Neural cell (in vitro differentiated cells): ENCODE data around the gene C1RL. TPM values are rescaled to one million over a fixed set of nuclear protein-coding genes. Genes with fewer than 3 reads are reported as not detected.
"Not testable (repeated sequence)": the region's sequence is repeated elsewhere in the genome, so short reads cannot be mapped to it uniquely, and the experiment has no call there.

ENCODE experiments used
- H2AFZ ChIP-seq: fragments of 200-600, 300-800 bp; sonication (generic), shearing (Covaris generic); 2 replicates; pipeline ENCODE4 v1.6.0; 2014; ENCODE audit warnings: low read depth, mild to moderate bottlenecking, antibody characterized with exemption, low read length, moderate library complexity
- H3F3A ChIP-seq: fragments of 200-600 bp; shearing (Covaris generic); 2 replicates; pipeline ENCODE4 v1.6.1; 2016; ENCODE audit warnings: mild to moderate bottlenecking, moderate library complexity, mixed read lengths, antibody characterized with exemption, low read length; ENCODE audit not compliant: insufficient read depth, poor library complexity, severe bottlenecking
- H3K27ac ChIP-seq: fragments of 200-600, 300-800 bp; sonication (generic), shearing (Covaris generic); 2 replicates; pipeline ENCODE4 v1.5.1; 2014; ENCODE audit warnings: mild to moderate bottlenecking, low read length, moderate library complexity
- H3K27me3 ChIP-seq: fragments of 300-800, 200-600 bp; sonication (generic), shearing (Covaris generic); 2 replicates; pipeline ENCODE4 v1.6.0; 2014; ENCODE audit warnings: mild to moderate bottlenecking, low read depth, low read length, moderate library complexity; ENCODE audit not compliant: insufficient read depth
- H3K36me3 ChIP-seq: fragments of 300-800, 200-600 bp; sonication (generic), shearing (Covaris generic); 2 replicates; pipeline ENCODE4 v1.5.1; 2014; ENCODE audit warnings: mild to moderate bottlenecking, antibody characterized with exemption, low read length, moderate library complexity; ENCODE audit not compliant: insufficient read depth
- H3K4me2 ChIP-seq: fragments of 300-800, 200-600 bp; sonication (generic), shearing (Covaris generic); 2 replicates; pipeline ENCODE4 v1.6.0; 2014; ENCODE audit warnings: mild to moderate bottlenecking, low read length
- H3K4me3 ChIP-seq: fragments of 300-800, 200-600 bp; sonication (generic), shearing (Covaris generic); 2 replicates; pipeline ENCODE4 v1.5.1; 2014; ENCODE audit warnings: mild to moderate bottlenecking, low read length, moderate library complexity
- H3K79me2 ChIP-seq: fragments of 200-600 bp; shearing (Covaris generic); replicated peaks from 2 replicates; pipeline ENCODE4 v1.6.0; 2014; ENCODE audit warnings: mild to moderate bottlenecking, low read length, moderate library complexity; ENCODE audit not compliant: insufficient read depth
- H3K9ac ChIP-seq: fragments of 300-800, 200-600 bp; sonication (generic), shearing (Covaris generic); 2 replicates; pipeline ENCODE4 v1.6.1; 2016; ENCODE audit warnings: mild to moderate bottlenecking, low read length, mixed read lengths
- H3K9me2 ChIP-seq: fragments of 200-600 bp; shearing (Covaris generic); 2 replicates; pipeline ENCODE4 v1.6.1; 2016; ENCODE audit warnings: mild to moderate bottlenecking, low read length, mixed read lengths; ENCODE audit not compliant: insufficient read depth
- H3K9me3 ChIP-seq: fragments of 200-600, 300-800 bp; sonication (generic), shearing (Covaris generic); 2 replicates; pipeline ENCODE4 v1.6.1; 2016; ENCODE audit warnings: mild to moderate bottlenecking, mixed run types, low read length, moderate library complexity, mixed read lengths
- H4K20me1 ChIP-seq: fragments of 200-600 bp; shearing (Covaris generic); 2 replicates; pipeline ENCODE4 v1.6.1; 2016; ENCODE audit warnings: mild to moderate bottlenecking, mixed run types; ENCODE audit not compliant: insufficient read depth
- CTCF ChIP-seq: fragments of 450-650 bp; IDR thresholded peaks from 2 replicates; pipeline ENCODE4 v1.5.1; 2014; ENCODE audit warnings: antibody characterized with exemption, mild to moderate bottlenecking, moderate library complexity; ENCODE audit not compliant: poor library complexity, severe bottlenecking
- EP300 ChIP-seq: fragments of 450-650 bp; conservative IDR thresholded peaks from 2 replicates; pipeline ENCODE4 v1.6.1; 2014; ENCODE audit warnings: antibody characterized with exemption, mild to moderate bottlenecking, moderate library complexity; ENCODE audit not compliant: poor library complexity, severe bottlenecking
- EZH2 ChIP-seq: fragments of 200-600, 300-800 bp; shearing (Covaris generic), sonication (generic); IDR thresholded peaks from 2 replicates; pipeline ENCODE4 v1.6.1; 2014; ENCODE audit warnings: antibody characterized with exemption, low read length, borderline replicate concordance, mild to moderate bottlenecking; ENCODE audit not compliant: insufficient read depth, poor library complexity, severe bottlenecking
- MXI1 ChIP-seq: fragments of 450-650 bp; conservative IDR thresholded peaks from 2 replicates; pipeline ENCODE4 v1.6.1; 2014; ENCODE audit warnings: antibody characterized with exemption, mild to moderate bottlenecking; ENCODE audit not compliant: poor library complexity, severe bottlenecking
- POLR2AphosphoS5 ChIP-seq: IDR thresholded peaks from 2 replicates; pipeline ENCODE4 v1.6.1; 2012
- RAD21 ChIP-seq: fragments of 450-650 bp; conservative IDR thresholded peaks from 2 replicates; pipeline ENCODE4 v1.6.1; 2014; ENCODE audit warnings: antibody characterized with exemption, mild to moderate bottlenecking, moderate library complexity
- REST ChIP-seq: IDR thresholded peaks from 2 replicates; pipeline ENCODE4 v1.6.1; 2012; ENCODE audit warnings: borderline replicate concordance
- SMC3 ChIP-seq: fragments of 450-650 bp; conservative IDR thresholded peaks from 2 replicates; pipeline ENCODE4 v1.6.1; 2014; ENCODE audit warnings: antibody characterized with exemption, mild to moderate bottlenecking, moderate library complexity; ENCODE audit not compliant: poor library complexity
- TAF1 ChIP-seq: IDR thresholded peaks from 2 replicates; pipeline ENCODE4 v1.6.1; 2012; ENCODE audit warnings: low read depth
- polyA plus RNA-seq: library from polyadenylated mRNA; depleted of rRNA; stranded (reverse); fragments of >200 nt; gene quantifications from 2 replicates; pipeline ENCODE4 v1.2.3, GENCODE V29; 2014

Gene C1RL
- polyA plus RNA-seq, 1 donor from 2014 or later: 2.8 TPM

- no peaks in the 10 kb centered on the region for H3K27me3 ChIP-seq
- no peaks in the 10 kb centered on the region for H3K9me2 ChIP-seq
- H3K79me2 ChIP-seq: no peaks in the 10 kb centered on the region
- TF ChIP-seq SMC3: no peak
- TF ChIP-seq CTCF: no peak
- no peak for TF ChIP-seq TAF1
- TF ChIP-seq MXI1: no peak
- TF ChIP-seq EP300: no peak
- no peak overlapping the region for H3K4me2 ChIP-seq
- H3K27ac ChIP-seq: no peak overlapping the region
- no peaks in the 10 kb centered on the region for H4K20me1 ChIP-seq
- no peaks in the 10 kb centered on the region for H3F3A ChIP-seq
- no peak overlapping the region for H2AFZ ChIP-seq
- H3K9me3 ChIP-seq: no peaks in the 10 kb centered on the region
- H3K4me3 ChIP-seq: no peak overlapping the region
- no peaks in the 10 kb centered on the region for H3K36me3 ChIP-seq
- H3K9ac ChIP-seq: no peak overlapping the region
Observed at GRCh38 chr12:7054925-7055324, 54.1 kb downstream of the C1RL start.

DNA sequence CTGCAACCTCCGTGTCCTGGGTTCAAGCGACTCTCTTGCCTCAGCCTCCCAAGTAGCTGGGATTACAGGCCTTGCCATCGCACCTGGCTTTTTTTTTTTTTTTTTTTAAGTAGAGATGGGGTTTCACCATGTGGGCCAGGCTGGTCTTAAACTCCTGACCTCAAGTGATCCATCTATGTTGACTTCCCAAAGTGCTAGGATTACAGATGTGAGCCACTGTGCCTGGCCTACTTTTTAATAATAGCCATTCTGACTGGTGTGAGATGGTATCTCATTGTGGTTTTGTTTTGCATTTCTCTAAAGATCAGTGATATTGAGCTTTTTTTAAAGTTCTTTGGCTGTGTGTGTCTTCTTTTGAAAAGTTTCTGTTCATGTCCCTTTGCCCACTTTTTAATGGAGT is 59.0 kb downstream of the C1RL start:
- H3K4me2 ChIP-seq, H3K9me3 ChIP-seq, H4K20me1 ChIP-seq, H3F3A ChIP-seq, H3K9me2 ChIP-seq, H3K27me3 ChIP-seq, H3K79me2 ChIP-seq, H2AFZ ChIP-seq, H3K4me3 ChIP-seq, H3K27ac ChIP-seq, H3K36me3 ChIP-seq, H3K9ac ChIP-seq: not testable (repeated sequence)

GRCh38 chr12:7049445-7049951 is 59.5 kb downstream of the C1RL start:
- not testable (repeated sequence) for H3K4me2 ChIP-seq, H3K4me3 ChIP-seq, H3K36me3 ChIP-seq, H4K20me1 ChIP-seq, H2AFZ ChIP-seq, H3K9me3 ChIP-seq, H3K79me2 ChIP-seq, H3K27me3 ChIP-seq, H3K9me2 ChIP-seq, H3K9ac ChIP-seq, H3F3A ChIP-seq, H3K27ac ChIP-seq

- no peaks in the 10 kb centered on the region for H3K79me2 ChIP-seq
- no peaks in the 10 kb centered on the region for H3F3A ChIP-seq
- H4K20me1 ChIP-seq: no peaks in the 10 kb centered on the region
- H3K27me3 ChIP-seq: no peaks in the 10 kb centered on the region
- H3K9me3 ChIP-seq: no peaks in the 10 kb centered on the region
- H3K36me3 ChIP-seq: no peaks in the 10 kb centered on the region
- H3K27ac ChIP-seq: no peak overlapping the region
- no peak overlapping the region for H2AFZ ChIP-seq
- no peak overlapping the region for H3K4me2 ChIP-seq
- no peak overlapping the region for H3K9ac ChIP-seq
- no peak for TF ChIP-seq EP300
- TF ChIP-seq POLR2AphosphoS5: no peak
- TF ChIP-seq EZH2: no peak
- no peak for TF ChIP-seq REST
- TF ChIP-seq TAF1: no peak
- TF ChIP-seq MXI1: no peak
- TF ChIP-seq RAD21: no peak
- TF ChIP-seq CTCF: no peak
- TF ChIP-seq SMC3: no peak
- H3K4me3 ChIP-seq: no peak overlapping the region
- no peaks in the 10 kb centered on the region for H3K9me2 ChIP-seq
Observed at GRCh38 chr12:7047306-7047705, 61.7 kb downstream of the C1RL start.
